Osteoblast (primary cell): ENCODE measurements around the gene NRG2. TPM values are rescaled to one million over a fixed set of nuclear protein-coding genes. Genes with fewer than 3 reads are reported as not detected.

Experiments
- DNase-seq: peaks from one replicate; pipeline ENCODE4 v3.0.0; 2011; ENCODE audit warnings: low spot score, mixed read lengths; ENCODE audit not compliant: insufficient read length; ENCODE audit errors: missing footprints
- H2AFZ ChIP-seq: 2 replicates; pipeline ENCODE4 v1.6.0; 2011; ENCODE audit warnings: mild to moderate bottlenecking, low read length
- H3K27ac ChIP-seq: 2 replicates; pipeline ENCODE4 v1.5.1; 2011; ENCODE audit warnings: mild to moderate bottlenecking, low read depth, low read length, moderate library complexity
- H3K27me3 ChIP-seq: 2 replicates; pipeline ENCODE4 v1.6.0; 2012; ENCODE audit warnings: mild to moderate bottlenecking, control low read depth, inconsistent platforms, low read length, moderate library complexity; ENCODE audit not compliant: insufficient read depth
- H3K36me3 ChIP-seq: 2 replicates; pipeline ENCODE4 v1.5.1; 2011; ENCODE audit warnings: mild to moderate bottlenecking, low read length, control low read depth, moderate library complexity; ENCODE audit not compliant: insufficient read depth
- H3K4me1 ChIP-seq: 2 replicates; pipeline ENCODE4 v1.5.1; 2011; ENCODE audit warnings: mild to moderate bottlenecking, low read length, control low read depth, moderate library complexity; ENCODE audit not compliant: insufficient read depth
- H3K4me2 ChIP-seq: 2 replicates; pipeline ENCODE4 v1.6.0; 2011; ENCODE audit warnings: mild to moderate bottlenecking, low read length; ENCODE audit not compliant: insufficient read depth
- H3K4me3 ChIP-seq: fragments of 200-600 bp; sonication (generic); 3 replicates; pipeline ENCODE4 v1.5.1; 2012; ENCODE audit warnings: mild to moderate bottlenecking, low read length, inconsistent platforms; ENCODE audit not compliant: insufficient read depth
- H3K79me2 ChIP-seq: 2 replicates; pipeline ENCODE4 v1.6.0; 2012; ENCODE audit warnings: mild to moderate bottlenecking, low read length, control low read depth, inconsistent platforms; ENCODE audit not compliant: insufficient read depth
- H3K9me3 ChIP-seq: 2 replicates; pipeline ENCODE4 v1.5.1; 2011; ENCODE audit warnings: low read depth, low read length, control low read depth
- H4K20me1 ChIP-seq: 2 replicates; pipeline ENCODE4 v1.6.0; 2012; ENCODE audit warnings: mild to moderate bottlenecking, low read length, control low read depth; ENCODE audit not compliant: insufficient read depth
- CTCF ChIP-seq: IDR thresholded peaks from 2 replicates; pipeline ENCODE4 v1.5.1; 2011; ENCODE audit warnings: mild to moderate bottlenecking, low read depth, low read length, moderate library complexity; ENCODE audit errors: extremely low read depth
- total RNA-seq: library from RNA; depleted of rRNA; stranded (reverse); fragments of >200 nt; gene quantifications from 2 replicates; pipeline ENCODE4 v1.2.3, GENCODE V29; 2012

The NRG2 gene
- total RNA-seq, 1 donor = 0.72 TPM

GRCh38 chr5:139872851-139873794, 170.0 kb downstream of the NRG2 start:
- Histone ChIP-seq H3K27ac (no peak overlapping the region), H3K36me3 (no peaks in the 10 kb centered on the region), H3K4me3 (no peak overlapping the region), H2AFZ (no peak overlapping the region), H3K27me3 (peaks cover 11% of the 10 kb centered on the region), H3K4me2 (no peak overlapping the region), H3K4me1 (no peaks in the 10 kb centered on the region), H3K9me3 (no peaks in the 10 kb centered on the region), H4K20me1 (no peaks in the 10 kb centered on the region), H3K79me2 (no peaks in the 10 kb centered on the region)
- no peak for TF ChIP-seq CTCF
- DNase-seq = no peak

- H3K36me3 ChIP-seq = no peaks in the 10 kb centered on the region
- no peaks in the 10 kb centered on the region for H3K9me3 ChIP-seq
- H3K27ac ChIP-seq = no peak overlapping the region
- H3K79me2 ChIP-seq = no peaks in the 10 kb centered on the region
- no peak for TF ChIP-seq CTCF
- DNase-seq = no peak
- H4K20me1 ChIP-seq = no peaks in the 10 kb centered on the region
- H3K4me1 ChIP-seq = no peaks in the 10 kb centered on the region
- peaks cover 12% of the 10 kb centered on the region for H3K27me3 ChIP-seq
- no peak overlapping the region for H2AFZ ChIP-seq
- H3K4me2 ChIP-seq = no peak overlapping the region
- H3K4me3 ChIP-seq = no peak overlapping the region
These were observed 170.9 kb downstream of the NRG2 start for GRCh38 chr5:139872052-139872766.

GRCh38 chr5:139871614-139872013, 171.5 kb downstream of the NRG2 start:
- no peak for DNase-seq
- Histone ChIP-seq H3K4me2 (no peak overlapping the region), H3K9me3 (no peaks in the 10 kb centered on the region), H3K4me3 (no peak overlapping the region), H3K36me3 (no peaks in the 10 kb centered on the region), H3K27ac (no peak overlapping the region), H3K27me3 (peaks cover 15% of the 10 kb centered on the region), H3K79me2 (no peaks in the 10 kb centered on the region), H4K20me1 (no peaks in the 10 kb centered on the region), H2AFZ (no peak overlapping the region), H3K4me1 (no peaks in the 10 kb centered on the region)
- no peak for TF ChIP-seq CTCF

GRCh38 chr5:139870677-139871076, 172.4 kb downstream of the NRG2 start:
- H3K4me2 ChIP-seq = no peak overlapping the region
- no peak for TF ChIP-seq CTCF
- DNase-seq = no peak
- H3K4me1 ChIP-seq = no peaks in the 10 kb centered on the region
- H3K27ac ChIP-seq = no peak overlapping the region
- no peaks in the 10 kb centered on the region for H3K36me3 ChIP-seq
- H3K4me3 ChIP-seq = no peak overlapping the region
- H4K20me1 ChIP-seq = no peaks in the 10 kb centered on the region
- H3K79me2 ChIP-seq = no peaks in the 10 kb centered on the region
- H3K27me3 ChIP-seq = peaks cover 25% of the 10 kb centered on the region
- no peaks in the 10 kb centered on the region for H3K9me3 ChIP-seq
- H2AFZ ChIP-seq = no peak overlapping the region
